ENCODE results near the gene HEATR9.

Gene HEATR9

DNA sequence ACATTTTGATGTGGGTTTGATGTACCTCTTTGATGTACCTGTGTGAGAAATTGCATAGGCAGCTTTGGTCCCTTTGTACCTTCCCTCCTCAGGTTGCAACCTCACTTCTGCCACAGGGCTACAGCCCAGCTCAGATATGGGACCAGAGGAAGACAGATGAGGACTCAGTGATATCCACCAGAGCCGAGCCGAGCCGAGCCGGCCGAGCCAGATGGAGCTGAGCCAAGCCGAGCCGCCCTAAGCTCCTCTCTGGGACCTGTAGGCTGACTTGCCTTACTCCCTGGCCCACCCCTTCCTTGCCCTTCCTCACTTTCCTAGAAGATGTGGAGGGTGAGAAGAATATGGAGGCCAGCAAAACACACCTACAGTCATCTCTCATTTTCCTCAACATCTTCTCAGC is 3.8 kb downstream of the HEATR9 start:
- DNase-seq: no peak

DNA sequence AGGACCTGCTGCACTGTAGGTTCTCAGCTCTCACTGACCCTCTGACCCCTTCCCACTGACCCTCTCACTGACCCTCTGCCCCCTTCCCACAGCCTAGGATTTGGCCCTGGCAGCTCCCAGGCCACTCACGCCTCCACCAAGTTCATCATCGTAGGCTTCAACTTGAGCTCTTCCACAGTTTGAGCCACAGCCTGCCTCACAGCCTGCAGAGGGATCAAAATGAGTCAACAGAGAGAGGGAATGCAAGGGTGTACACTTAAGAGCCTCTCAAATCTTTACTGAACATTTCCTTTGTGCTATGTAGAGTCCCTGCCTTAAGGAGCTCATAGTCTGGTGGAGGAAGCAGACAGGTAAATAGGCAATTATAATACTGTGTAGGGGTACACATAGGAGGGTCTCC is 12.1 kb downstream of the HEATR9 start:
- DNase-seq: no peak

GRCh38 chr17:35855965-35856364 is 12.7 kb downstream of the HEATR9 start:
- DNase-seq: no peak

DNA sequence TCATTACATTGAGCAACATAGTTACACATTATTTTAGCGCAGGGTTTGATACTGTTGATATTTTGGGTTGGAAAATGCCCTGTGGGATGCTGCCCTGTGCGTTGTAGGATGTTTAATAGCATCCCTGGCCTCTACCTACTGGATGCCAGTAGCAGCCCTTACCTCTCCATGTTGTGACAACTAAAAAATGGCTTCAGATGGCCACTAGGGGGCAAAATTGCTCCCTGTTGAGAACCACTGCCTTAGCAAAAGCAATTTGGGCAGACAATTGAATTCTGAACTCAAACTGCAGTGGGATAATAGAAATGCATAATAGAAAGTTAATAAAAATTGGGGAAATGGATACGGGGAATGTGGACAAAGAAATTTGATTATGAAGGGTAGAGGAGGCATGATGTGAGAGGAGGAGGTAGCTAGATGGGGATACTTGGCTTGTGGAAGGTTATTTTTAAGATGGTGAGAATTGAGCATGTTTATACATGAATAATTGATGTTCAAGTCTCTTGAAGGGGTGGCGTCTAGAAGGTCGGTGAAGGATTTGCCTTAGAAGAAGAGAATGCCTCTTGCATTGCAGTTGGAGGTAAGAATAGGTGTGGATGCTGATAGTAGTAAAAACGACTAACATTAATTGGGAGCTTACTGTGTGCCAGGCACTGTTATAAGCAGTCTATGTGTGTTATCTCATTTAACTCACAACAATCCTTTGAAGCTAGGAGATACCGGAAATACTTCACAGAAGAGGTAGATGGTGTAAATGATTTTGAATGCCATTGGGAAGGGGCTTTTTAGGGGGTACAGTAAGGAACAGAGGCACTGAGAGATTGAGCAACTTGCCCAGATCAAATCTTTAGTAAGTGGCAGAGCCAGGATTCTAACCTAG is 19.0 kb downstream of the HEATR9 start:
- no peak for DNase-seq

GRCh38 chr17:35847633-35848373 is 20.9 kb downstream of the HEATR9 start:
- no peak for DNase-seq

DNA sequence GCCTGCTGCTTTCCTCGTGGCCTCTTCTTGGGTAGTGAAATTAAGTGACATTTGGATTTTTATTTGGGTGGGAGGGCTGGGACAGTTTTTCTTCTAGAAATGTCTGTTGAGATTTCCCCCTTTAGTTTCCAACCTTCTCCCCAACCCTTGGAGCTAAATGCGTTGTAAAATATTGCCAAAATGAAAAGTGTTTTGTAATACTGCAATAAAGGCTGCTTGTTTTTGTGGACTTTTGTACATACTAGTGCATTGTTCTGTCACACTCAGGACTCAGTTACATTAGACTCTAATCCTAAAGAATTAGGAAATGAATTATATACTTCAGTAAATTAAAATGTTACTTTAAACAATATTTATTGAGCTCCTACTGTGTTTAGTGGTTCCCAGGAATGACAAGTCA is 21.7 kb downstream of the HEATR9 start:
- no peak for DNase-seq

DNA sequence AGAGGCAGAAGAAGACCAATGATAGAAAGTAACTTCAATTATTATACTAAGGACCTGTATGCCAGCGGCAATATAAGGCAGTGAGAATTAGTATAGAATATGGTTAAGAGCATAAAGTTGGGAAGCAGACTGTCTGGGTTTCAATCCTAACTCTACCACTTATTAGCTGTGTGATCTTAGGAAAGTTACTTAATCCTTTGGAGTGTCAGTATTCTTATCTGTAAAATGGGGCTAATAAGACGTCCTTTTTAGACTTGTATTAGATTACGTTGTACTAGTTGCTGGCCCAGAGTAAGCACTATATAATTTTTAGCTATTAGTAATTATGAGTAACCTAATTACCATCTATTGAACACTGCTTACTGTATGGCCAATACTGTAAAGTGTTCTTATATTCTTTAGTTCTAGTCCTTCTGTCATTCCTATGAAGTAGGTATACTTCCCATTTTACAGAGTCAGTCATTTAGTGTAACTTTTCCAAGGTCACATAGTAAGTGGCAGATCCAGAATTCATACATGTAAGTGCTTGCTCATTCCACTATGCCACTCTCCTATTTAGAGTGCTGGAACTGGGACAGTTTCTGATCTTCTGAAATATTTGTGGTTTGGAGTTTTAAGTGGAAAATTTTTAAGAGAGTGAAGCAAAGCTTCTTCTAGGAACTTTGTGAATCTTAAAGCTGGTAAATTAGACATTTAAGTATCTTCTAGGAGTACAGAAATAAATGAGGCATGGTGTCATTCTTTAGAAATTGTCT is 22.5 kb downstream of the HEATR9 start:
- no peak for DNase-seq

GRCh38 chr17:35844547-35844946 is 24.1 kb downstream of the HEATR9 start:
- DNase-seq: no peak

- DNase-seq: no peak
Measured at GRCh38 chr17:35843698-35844097, 25.0 kb downstream of the HEATR9 start.

DNA sequence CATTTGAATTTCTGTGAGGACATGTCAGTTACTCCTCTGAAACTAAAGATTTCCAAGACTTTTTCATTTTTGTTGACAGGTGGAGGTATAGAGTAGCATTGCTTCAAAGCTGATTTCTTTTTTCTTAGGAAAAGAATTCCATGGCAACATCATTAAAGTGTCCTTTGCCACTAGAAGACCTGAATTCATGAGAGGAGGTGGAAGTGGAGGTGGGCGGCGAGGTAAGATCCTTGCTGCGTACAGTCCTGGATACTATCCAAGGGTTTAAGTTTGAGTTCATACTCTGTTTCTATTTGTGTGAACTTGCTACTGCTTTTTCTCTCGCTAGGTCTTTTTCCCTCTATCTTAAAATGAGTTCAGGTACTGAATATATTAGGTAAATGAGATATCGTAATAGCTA is 26.5 kb downstream of the HEATR9 start:
- no peak for DNase-seq

GRCh38 chr17:35841505-35841904 is 27.2 kb downstream of the HEATR9 start:
- no peak for DNase-seq

- no peak for DNase-seq
Measured at GRCh38 chr17:35841101-35841500, 27.6 kb downstream of the HEATR9 start.

DNA sequence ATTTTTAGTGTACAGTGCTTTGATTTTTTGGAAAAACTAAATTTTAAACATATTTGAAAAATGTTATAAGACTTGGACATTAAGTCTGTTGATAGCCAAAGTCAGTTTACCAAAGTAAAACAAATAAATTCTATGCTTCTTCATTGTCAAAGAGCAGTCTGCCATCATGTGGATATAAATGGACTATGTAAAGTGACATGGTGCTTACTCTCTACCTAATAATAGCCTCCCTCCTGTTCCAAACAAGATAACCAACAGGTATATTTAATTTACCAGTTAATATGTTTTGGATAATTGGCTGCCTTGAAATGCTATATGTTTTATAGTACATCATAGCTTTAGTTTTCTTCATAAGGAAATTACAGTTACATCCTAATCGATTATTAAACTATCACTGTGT is 43.5 kb downstream of the HEATR9 start:
- no peak for DNase-seq

DNA sequence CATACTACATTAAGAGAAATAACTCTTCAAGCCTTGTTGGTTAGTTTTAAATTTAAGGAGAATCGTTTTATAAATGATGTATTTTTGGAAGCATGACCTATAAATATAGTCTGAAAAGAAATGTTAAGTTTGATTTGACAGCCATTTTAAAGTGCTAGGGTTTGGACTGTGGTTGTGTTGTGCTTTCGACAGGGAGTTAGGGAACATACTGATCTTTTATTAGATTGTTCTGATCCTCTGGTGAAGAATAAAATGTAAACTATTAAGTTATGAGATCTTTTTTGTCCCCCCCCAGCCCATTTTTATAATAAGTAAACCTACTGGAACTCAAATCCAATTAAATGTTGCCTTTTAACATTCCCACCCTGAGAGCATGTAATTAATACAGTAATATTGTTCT is 47.4 kb downstream of the HEATR9 start:
- DNase-seq: no peak

DNA sequence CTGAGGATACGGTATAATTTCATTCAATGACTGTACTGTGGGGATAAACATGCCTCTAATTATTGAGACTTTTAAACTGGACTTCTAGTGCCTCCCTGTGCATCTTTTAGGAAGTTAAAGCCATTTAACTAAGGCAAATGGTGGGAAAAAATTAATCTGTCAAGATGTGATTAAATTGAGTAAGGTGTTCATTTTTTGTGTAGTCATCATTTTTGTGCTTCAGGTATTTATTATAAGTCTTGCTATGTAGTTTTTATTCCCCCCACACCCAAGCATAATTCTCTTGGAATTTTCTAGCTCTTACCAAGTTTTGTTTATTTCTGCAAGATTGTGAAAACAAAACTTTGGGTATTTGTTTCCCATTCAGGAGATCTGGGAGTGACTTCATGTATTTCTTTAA is 49.2 kb downstream of the HEATR9 start:
- no peak for DNase-seq

DNA sequence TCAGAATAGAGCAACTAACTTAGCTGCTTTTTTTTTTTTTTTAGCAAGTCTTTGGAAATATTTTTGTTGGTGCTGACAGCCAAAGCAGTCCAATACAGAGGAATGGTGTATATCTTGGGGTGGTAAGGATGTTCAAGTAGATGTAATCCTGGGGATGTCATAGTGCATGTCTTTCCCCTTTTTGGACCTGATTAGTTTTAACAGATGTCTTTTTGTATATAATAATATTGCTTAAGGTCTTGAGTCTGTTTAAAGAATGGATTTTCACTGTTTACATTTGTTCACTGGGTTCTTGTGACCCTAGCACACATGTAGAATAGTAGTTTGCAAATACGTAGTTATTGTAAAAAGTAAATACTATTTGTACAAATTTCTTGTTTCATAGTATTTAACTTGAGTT is 51.5 kb downstream of the HEATR9 start:
- no peak for DNase-seq

GRCh38 chr17:35816723-35817122 is 52.0 kb downstream of the HEATR9 start:
- DNase-seq: no peak

DNA sequence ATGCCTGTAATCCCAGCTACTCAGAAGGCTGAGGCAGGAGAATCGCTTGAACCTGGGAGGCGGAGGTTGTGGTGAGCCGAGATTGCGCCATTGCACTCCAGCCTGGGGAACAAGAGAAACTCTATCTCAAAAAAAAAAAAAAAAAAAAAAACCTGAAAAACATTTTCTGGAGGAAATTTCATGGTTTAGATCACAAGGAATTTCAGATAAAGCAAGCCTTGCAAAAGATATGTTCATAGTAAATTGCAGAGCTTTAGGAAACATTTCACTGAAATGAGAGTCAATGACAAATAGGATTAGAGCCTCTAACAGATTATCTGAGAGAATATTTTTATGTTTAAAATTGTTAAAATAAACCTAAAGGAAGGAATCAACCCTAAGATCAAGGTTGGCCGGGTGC is 56.2 kb downstream of the HEATR9 start:
- DNase-seq: no peak

DNA sequence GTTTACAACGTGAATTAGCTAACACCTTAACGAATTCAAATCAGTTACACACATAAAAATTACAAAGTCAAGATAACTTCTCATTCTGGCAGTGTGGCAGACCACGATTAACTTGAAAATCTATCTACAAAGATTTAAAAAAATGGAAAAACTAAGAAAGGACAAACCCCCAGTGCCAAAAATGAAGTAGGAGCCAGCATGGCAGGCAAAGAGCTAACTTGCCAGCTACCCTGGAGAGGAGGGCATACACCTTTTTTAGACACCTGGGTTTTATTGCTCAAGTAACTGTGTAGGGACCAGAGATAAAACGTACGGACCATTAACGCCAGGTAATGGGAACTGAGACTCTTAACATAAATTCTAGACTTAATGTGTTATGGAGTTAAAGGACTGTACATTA is 56.9 kb downstream of the HEATR9 start:
- DNase-seq: no peak

- DNase-seq: no peak
Measured at GRCh38 chr17:35809855-35810461, 58.7 kb downstream of the HEATR9 start.

DNA sequence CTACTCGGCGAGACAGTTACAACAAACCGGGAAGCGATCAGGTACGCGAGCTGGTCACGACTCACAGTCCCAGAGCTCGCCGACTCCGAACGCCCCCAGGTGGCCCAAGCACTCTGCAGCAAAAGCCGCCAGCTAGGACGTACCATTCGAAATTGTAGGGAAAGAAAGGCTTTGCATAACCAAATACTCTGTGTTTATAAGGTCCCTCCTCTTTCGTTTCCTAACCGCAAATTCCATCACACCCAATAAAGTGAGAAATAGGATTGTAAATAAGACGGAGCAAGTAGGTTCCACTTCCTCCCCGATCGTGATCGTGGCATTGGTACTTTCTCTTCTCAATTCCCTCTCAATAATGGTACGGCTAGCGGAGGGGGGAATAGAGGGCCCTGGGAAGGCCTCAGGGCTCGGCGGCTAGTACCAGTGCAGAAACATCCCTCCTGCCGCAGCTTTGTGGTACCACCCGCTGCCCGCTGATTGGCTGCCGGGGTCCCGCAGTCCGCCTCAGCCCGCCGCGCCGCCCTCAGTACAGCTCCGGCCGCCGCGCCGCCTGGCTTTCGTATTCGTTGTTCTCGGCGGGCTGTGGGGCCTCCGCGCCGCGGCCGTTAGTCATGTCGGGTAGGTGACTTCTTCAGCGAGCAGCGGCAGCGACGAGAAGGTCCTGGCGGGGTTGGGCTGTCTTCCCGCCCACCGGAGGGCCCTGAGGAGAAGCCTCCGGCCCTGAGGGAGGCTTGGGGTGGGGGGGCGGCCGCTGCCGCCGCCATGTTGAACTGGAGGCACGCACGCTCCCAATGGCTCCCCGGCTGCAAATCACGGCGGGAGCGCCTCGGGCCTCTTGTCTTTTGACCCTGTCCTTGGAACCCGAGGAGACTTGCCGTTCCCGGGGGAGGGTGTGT is 59.5 kb downstream of the HEATR9 start, which contains the start of gene TAF15:
Gene TAF15, plus strand, starts transcription at position 523 of the 893 bp plus-strand sequence. Its CDS starts 86 bp downstream, at position 609.
- peak; percentile 74 to 97 for DNase-seq

Data from bone marrow (tissue), 2 donors.